GM13976 (cell line): ENCODE measurements around the gene FBXW2.
A peak's percentile ranks its signal among the peaks of the same experiment; 100 is the strongest.

Experiments used
- DNase-seq: peaks from one replicate; pipeline ENCODE4 v3.0.0; 2012; ENCODE audit warnings: low spot score
- in situ Hi-C: fragments of 300-500 bp; cut with MboI; formaldehyde crosslinking; loops from one replicate; pipeline ENCODE4 v1.12.0; 2022; ENCODE audit warnings: low sequenced_read_pairs, mixed read lengths, inconsistent platforms; ENCODE audit not compliant: unreplicated experiment
- TF ChIP-seq, protein P1 (sequence below): IDR thresholded peaks from 2 replicates; pipeline ENCODE4 v1.5.1; 2012; ENCODE audit warnings: borderline replicate concordance, mild to moderate bottlenecking; ENCODE audit not compliant: insufficient read depth; ENCODE audit errors: extremely low read depth, missing control alignments, control extremely low read depth

Gene FBXW2

DNA sequence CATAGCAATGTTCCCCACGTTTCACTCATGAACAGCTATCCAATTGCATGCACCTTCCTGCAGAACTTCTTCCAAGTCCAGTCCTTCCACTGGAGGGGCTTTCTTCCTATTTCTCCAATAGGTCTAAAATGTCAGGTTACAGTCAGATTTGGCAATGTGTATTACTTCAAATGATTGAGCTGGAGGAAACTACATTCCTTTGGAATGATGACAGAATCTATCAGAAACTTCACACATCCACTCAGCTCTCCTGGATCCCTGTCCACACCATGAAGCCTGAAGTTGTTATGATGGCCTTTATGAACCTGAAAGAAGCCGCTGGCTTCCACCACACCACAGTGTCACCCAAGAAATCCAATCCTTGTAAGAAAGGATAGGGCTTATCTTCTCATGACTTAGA is 32.2 kb downstream of the FBXW2 start:
- no peak for DNase-seq
- in situ Hi-C loops = loop anchor here (25.0 kb wide), 2 partner anchors 301 to 626 kb away; partner anchors contain the start of genes C5 and CNTRL
- TF ChIP-seq, protein P1, sequence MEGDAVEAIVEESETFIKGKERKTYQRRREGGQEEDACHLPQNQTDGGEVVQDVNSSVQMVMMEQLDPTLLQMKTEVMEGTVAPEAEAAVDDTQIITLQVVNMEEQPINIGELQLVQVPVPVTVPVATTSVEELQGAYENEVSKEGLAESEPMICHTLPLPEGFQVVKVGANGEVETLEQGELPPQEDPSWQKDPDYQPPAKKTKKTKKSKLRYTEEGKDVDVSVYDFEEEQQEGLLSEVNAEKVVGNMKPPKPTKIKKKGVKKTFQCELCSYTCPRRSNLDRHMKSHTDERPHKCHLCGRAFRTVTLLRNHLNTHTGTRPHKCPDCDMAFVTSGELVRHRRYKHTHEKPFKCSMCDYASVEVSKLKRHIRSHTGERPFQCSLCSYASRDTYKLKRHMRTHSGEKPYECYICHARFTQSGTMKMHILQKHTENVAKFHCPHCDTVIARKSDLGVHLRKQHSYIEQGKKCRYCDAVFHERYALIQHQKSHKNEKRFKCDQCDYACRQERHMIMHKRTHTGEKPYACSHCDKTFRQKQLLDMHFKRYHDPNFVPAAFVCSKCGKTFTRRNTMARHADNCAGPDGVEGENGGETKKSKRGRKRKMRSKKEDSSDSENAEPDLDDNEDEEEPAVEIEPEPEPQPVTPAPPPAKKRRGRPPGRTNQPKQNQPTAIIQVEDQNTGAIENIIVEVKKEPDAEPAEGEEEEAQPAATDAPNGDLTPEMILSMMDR = no peak

DNA sequence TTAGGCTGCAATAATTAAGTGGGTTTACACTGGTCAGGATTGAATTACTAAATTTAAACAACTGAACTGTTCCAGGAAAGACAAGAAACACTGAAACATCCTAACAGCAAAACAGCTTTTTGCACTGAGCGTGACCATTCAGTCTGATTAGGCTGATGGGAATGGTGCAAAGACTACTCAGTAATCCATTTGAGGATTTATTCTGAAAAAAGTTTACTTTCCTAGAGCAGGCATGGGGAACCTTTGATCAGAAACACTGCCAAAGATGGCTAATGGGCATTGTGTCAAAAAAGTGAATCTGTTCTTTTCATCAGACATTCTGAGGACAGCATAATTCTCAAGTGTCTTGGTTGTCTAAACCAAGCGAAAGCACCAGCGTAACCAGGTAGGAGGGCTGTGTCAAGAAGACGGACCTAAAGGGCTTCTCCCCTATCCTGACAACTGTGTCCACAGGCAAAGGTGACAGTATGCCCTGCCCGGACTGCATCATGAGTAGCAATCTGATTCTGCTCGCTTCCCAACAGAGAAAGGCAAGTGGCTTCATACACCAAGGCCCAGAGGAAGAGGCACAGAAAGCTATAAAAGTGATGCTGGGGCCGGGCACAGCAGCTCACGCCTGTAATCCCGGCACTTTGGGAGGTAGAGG is 33.3 kb downstream of the FBXW2 start:
- in situ Hi-C loops = loop anchor here (25.0 kb wide), 2 partner anchors 302 to 627 kb away; partner anchors contain the start of genes C5 and CNTRL
- TF ChIP-seq, protein P1 = no peak
- DNase-seq = no peak

DNA sequence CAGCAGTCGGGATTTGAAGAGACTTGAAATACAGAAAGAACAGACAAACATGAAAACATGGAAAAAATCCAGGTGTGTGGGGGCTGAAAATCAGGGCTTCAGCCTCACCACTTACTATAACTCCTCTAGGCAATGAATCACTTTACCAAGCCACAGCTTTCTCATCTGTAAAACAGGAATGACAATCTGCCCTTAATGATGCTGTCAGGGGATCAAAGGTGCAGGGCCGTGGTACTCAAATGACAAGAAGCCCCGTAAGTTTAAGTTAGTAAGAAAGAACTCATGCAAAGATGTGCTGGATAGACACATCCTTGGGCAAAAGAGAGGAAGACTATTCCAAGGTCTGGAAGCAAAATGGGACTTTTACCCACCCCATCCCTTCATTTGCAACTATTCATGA is 34.7 kb downstream of the FBXW2 start:
- in situ Hi-C loops = loop anchor here (25.0 kb wide), 2 partner anchors 304 to 629 kb away; partner anchors contain the start of genes C5 and CNTRL
- DNase-seq = no peak
- TF ChIP-seq, protein P1 = no peak

DNA sequence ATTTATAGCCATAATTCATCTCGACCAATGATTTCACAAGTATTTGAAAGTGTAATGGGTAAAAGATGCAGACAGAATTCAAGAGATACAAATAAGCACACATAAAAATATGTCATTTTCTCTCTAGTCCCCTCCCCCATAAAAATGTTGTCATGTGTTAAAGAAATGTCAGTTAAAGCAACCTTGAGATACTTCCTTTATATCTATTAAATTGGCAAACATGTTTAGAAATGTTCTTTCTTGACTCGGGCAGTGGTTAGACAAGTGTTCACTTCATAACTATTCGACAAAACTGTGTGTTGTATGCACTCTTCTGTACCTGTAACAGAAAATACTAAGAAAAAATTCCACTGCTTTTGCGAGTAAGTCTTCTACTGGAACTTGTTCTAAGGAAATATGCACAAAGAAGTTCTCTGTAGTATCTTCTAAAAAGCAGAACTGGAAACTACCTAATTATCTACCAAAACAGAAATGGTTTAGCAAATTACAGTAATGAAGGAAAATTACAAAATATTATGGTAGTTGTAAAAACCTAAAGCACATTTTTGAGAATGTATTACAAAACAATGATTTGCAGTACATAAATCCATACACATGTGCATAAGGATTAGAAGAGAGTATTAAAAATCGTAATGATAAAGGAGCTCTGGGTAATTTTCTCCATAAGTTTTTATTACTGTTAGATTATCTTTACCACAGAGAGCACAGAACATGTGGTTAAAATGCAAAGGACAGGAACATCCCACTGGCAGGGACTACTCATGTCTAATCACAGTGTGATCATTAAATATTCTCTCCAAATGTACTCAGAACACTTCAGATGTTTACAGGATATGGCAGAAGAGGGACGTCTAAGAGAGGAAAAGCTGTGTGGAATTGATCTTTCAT is 35.9 kb downstream of the FBXW2 start:
- DNase-seq = no peak
- TF ChIP-seq, protein P1 = no peak
- in situ Hi-C loops = loop anchor here (25.0 kb wide), 2 partner anchors 305 to 630 kb away; partner anchors contain the start of genes C5 and CNTRL

DNA sequence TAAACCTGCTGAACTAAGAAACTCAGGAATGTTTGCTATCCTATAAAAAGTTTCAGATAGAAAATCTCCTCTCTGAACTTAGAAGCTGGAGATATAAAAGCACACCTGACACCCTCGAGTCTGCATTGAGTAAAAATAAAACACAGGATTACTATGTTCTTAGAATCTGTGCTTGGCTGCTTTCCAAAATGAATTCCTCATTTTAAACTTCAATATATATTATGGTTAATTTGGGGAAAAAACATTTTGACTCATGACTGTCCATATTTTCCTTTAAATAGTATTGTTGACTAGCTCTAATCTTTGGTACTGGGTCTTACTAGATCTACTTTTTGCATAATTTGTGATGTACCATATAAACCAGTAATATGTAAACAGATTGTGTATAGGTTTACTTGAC is 36.7 kb downstream of the FBXW2 start:
- in situ Hi-C loops = loop anchor here (25.0 kb wide), 2 partner anchors 306 to 631 kb away; partner anchors contain the start of genes C5 and CNTRL
- no peak for DNase-seq
- TF ChIP-seq, protein P1 = no peak

DNA sequence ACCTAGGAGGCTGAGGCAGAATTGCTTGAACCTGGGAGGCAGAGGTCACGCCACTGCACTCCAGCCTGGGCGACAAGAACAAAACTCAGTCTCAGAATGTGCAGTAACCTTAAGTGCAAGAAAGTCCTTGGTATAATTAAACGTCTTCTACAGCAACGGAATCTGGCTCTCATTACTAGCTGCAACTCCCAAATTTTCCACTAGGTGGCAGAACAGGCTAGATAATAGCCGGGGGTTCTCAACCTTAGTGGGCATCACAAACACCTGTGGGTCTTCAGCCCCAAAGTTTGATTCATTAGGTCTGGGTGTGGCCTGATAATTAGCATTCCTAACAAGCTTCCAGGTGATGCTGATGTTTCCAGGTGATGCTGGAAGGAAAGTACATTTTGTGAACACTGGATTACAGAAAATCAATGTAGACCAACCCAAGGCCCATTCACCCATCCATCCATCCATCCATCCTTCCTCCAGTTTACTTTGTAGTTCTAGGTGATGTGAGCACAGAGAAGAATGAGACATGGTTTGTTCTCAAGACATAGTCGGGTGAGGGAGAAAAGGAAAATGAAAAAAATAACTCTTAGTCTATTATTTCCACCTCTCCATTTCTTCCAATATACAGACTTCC is 37.3 kb downstream of the FBXW2 start:
- peak; percentile 75 for DNase-seq
- in situ Hi-C loops = loop anchor here (25.0 kb wide), 2 partner anchors 306 to 631 kb away; partner anchors contain the start of genes C5 and CNTRL
- TF ChIP-seq, protein P1 = peak; percentile 60
